ENCODE results near the gene ZCWPW1.

GRCh38 chr7:100464791-100465190 is 36.3 kb upstream of the ZCWPW1 start:
- TF ChIP-seq KLF5 (IDR thresholded peaks at IDR 0.05; ENCODE audit: partially characterized antibody): no peak
- no peak for TF ChIP-seq TCF7 (IDR thresholded peaks at IDR 0.05; ENCODE audit: borderline replicate concordance)
- no peak for TF ChIP-seq TAF1 (IDR thresholded peaks at IDR 0.05; ENCODE audit: borderline replicate concordance, low read depth, low read length)
- no peak for TF ChIP-seq ATF3 (IDR thresholded peaks at IDR 0.05; ENCODE audit: borderline replicate concordance, extremely low read depth, low read depth, low read length)
- TF ChIP-seq E4F1 (IDR thresholded peaks at IDR 0.05; ENCODE audit: borderline replicate concordance, partially characterized antibody): no peak
- TF ChIP-seq ELK1 (IDR thresholded peaks at IDR 0.05; ENCODE audit: low read depth, low read length): no peak
- no peak for TF ChIP-seq BCL3 (IDR thresholded peaks at IDR 0.05; ENCODE audit: borderline replicate concordance, insufficient read depth, low read depth, low read length, poor library complexity, severe bottlenecking)
- TF ChIP-seq POLR2AphosphoS5 (IDR thresholded peaks at IDR 0.05; ENCODE audit: low read length): no peak
- TF ChIP-seq POLR2A (IDR thresholded peaks at IDR 0.05; ENCODE audit: low read depth, low read length): no peak
- no peak for TF ChIP-seq USF2 (IDR thresholded peaks at IDR 0.05; ENCODE audit: borderline replicate concordance, low read depth, low read length)
